Upper lobe of left lung (tissue), 6 donors: ENCODE results near the gene MLIP. TPM values are rescaled to one million over a fixed set of nuclear protein-coding genes. Genes with fewer than 3 reads are reported as not detected.

ENCODE experiments used
- ATAC-seq, 2 donors: fragments of 200-7000 bp; cut with Tn5 transposase; one replicate each; pipeline ENCODE4 v1.9.1; 2022; ENCODE audit warnings: mild to moderate bottlenecking in 2 of 2, moderate library complexity in 2 of 2; ENCODE audit not compliant: low FRiP score in 2 of 2
- DNase-seq, 2 donors: peaks; one replicate each; pipeline ENCODE4 v3.0.0-alpha.2; 2019 to 2020
- H3K27ac ChIP-seq, 4 donors: fragments of 200-600 bp; sonication (generic); one replicate each; pipeline ENCODE4 v1.5.1; 2016 to 2019
- H3K27me3 ChIP-seq, 4 donors: fragments of 200-600 bp; sonication (generic); one replicate each; pipeline ENCODE4 v1.5.1; 2017 to 2019
- H3K36me3 ChIP-seq, 4 donors: fragments of 200-600 bp; sonication (generic); one replicate each; pipeline ENCODE4 v1.5.1; 2016 to 2019
- H3K4me1 ChIP-seq, 4 donors: fragments of 200-600 bp; sonication (generic); one replicate each; pipeline ENCODE4 v1.5.1; 2018 to 2019
- H3K4me3 ChIP-seq, 4 donors: fragments of 200-600 bp; sonication (generic); one replicate each; pipeline ENCODE4 v1.5.1; 2017 to 2019; ENCODE audit warnings: mild to moderate bottlenecking in 2 of 4, moderate library complexity in 1 of 4
- H3K9me3 ChIP-seq, 4 donors: fragments of 200-600 bp; sonication (generic); one replicate each; pipeline ENCODE4 v1.5.1; 2018 to 2019
- CTCF ChIP-seq, 6 experiments: fragments of 450-650 bp in 4 of 6; fragments of 200-600 bp in 2 of 6; sonication (generic) in 2 of 6; IDR thresholded peaks; one replicate each; pipeline ENCODE4 v1.5.1; 2016 to 2019; ENCODE audit warnings: antibody characterized with exemption in 6 of 6
- EP300 ChIP-seq, 4 donors: sonication (generic); formaldehyde crosslinking; IDR thresholded peaks; one replicate each; pipeline ENCODE4 v1.5.1; 2017; ENCODE audit warnings: antibody characterized with exemption in 4 of 4, control low read depth in 2 of 4
- POLR2A ChIP-seq, 4 donors: fragments of 450-650 bp; IDR thresholded peaks; one replicate each; pipeline ENCODE4 v1.5.1; 2016 to 2017; ENCODE audit warnings: antibody characterized with exemption in 4 of 4, mild to moderate bottlenecking in 2 of 4
- POLR2AphosphoS5 ChIP-seq, 2 donors: sonication (generic); formaldehyde crosslinking; IDR thresholded peaks; one replicate each; pipeline ENCODE4 v1.5.1; 2017; ENCODE audit warnings: antibody characterized with exemption in 2 of 2
- WGBS, 2 donors: methylation state at CpG; one replicate each; pipeline ENCODE4 v1.1.5; 2017 to 2018; 5-methylcytosine and 5-hydroxymethylcytosine counted together
- total RNA-seq, 6 donors: library from RNA; depleted of rRNA in 4 of 6; stranded (reverse); fragments of >200 nt in 4 of 6; gene quantifications; one replicate each; pipeline versions ENCODE4 v1.1.0 to v1.2.1, GENCODE V29; 2016 to 2021
- donor health status: DM: no; HTN: no; CAD: no; lungs with moderate emphysema.
- donor health status: DM: no; HTN: yes; CAD: no; lungs with severe emphysema.

MLIP gene
- total RNA-seq, 6 donors from 2014 or later: 0.47 to 1.3 (median 0.77) TPM; not detected in 2

- H3K4me3 ChIP-seq: no peak overlapping the region
Observed at GRCh38 chr6:54254886-54255285, 143.6 kb downstream of the MLIP start.

GRCh38 chr6:54255886-54256285 lies 144.6 kb downstream of the MLIP start:
- Histone ChIP-seq H3K27ac (no peak overlapping the region), H3K4me3 (no peak overlapping the region), H3K27me3 (no peaks in the 10 kb centered on the region), H3K36me3 (no peaks in the 10 kb centered on the region), H3K4me1 (no peaks in the 10 kb centered on the region), H3K9me3 (no peaks in the 10 kb centered on the region)
- ATAC-seq (no peak), DNase-seq (no peak)
- no peak for TF ChIP-seq EP300 (IDR thresholded peaks at IDR 0.05)
- TF ChIP-seq CTCF (IDR thresholded peaks at IDR 0.05): no peak
- TF ChIP-seq POLR2A (IDR thresholded peaks at IDR 0.05): no peak
- no peak for TF ChIP-seq POLR2AphosphoS5 (IDR thresholded peaks at IDR 0.05)

More at GRCh38 chr6:54254886-54255285, 143.6 kb downstream of the MLIP start:
- no peaks in the 10 kb centered on the region for H3K36me3 ChIP-seq
- no peaks in the 10 kb centered on the region for H3K27me3 ChIP-seq
- H3K9me3 ChIP-seq: no peaks in the 10 kb centered on the region
- WGBS, 2 donors: 73 to 85% methylated on average over 2 of the region's 2 CpGs
- no peak for ATAC-seq
- no peak overlapping the region for H3K27ac ChIP-seq
- no peaks in the 10 kb centered on the region for H3K4me1 ChIP-seq
- DNase-seq: no peak
- TF ChIP-seq CTCF (IDR thresholded peaks at IDR 0.05) (no peak), POLR2A (IDR thresholded peaks at IDR 0.05) (no peak), POLR2AphosphoS5 (IDR thresholded peaks at IDR 0.05) (no peak), EP300 (IDR thresholded peaks at IDR 0.05) (no peak)

- H3K4me3 ChIP-seq: no peak overlapping the region
- no peaks in the 10 kb centered on the region for H3K27me3 ChIP-seq
- no peaks in the 10 kb centered on the region for H3K36me3 ChIP-seq
- H3K27ac ChIP-seq: no peak overlapping the region
- ATAC-seq (no peak), DNase-seq (no peak)
- no peaks in the 10 kb centered on the region for H3K4me1 ChIP-seq
- TF ChIP-seq POLR2AphosphoS5 (IDR thresholded peaks at IDR 0.05) (no peak), EP300 (IDR thresholded peaks at IDR 0.05) (no peak), CTCF (IDR thresholded peaks at IDR 0.05) (no peak), POLR2A (IDR thresholded peaks at IDR 0.05) (no peak)
- H3K9me3 ChIP-seq: no peaks in the 10 kb centered on the region
Observed at GRCh38 chr6:54260025-54260424, 148.8 kb downstream of the MLIP start.

GRCh38 chr6:54262499-54262898 lies 151.3 kb downstream of the MLIP start:
- 25 to 50% methylated on average over 1 of the region's 1 CpG for WGBS, 2 donors
- H3K9me3 ChIP-seq: no peaks in the 10 kb centered on the region
- H3K27me3 ChIP-seq: no peaks in the 10 kb centered on the region
- H3K36me3 ChIP-seq: no peaks in the 10 kb centered on the region
- TF ChIP-seq POLR2A (IDR thresholded peaks at IDR 0.05): no peak
- TF ChIP-seq CTCF (IDR thresholded peaks at IDR 0.05): no peak
- no peak for TF ChIP-seq POLR2AphosphoS5 (IDR thresholded peaks at IDR 0.05)
- ATAC-seq (no peak), DNase-seq (no peak)
- no peak overlapping the region for H3K27ac ChIP-seq
- no peaks in the 10 kb centered on the region for H3K4me1 ChIP-seq
- H3K4me3 ChIP-seq: no peak overlapping the region

- H3K4me3 ChIP-seq: no peak overlapping the region
- H3K27me3 ChIP-seq: no peaks in the 10 kb centered on the region
- TF ChIP-seq POLR2A (IDR thresholded peaks at IDR 0.05): no peak
- TF ChIP-seq EP300 (IDR thresholded peaks at IDR 0.05): no peak
- no peak for ATAC-seq
- no peaks in the 10 kb centered on the region for H3K9me3 ChIP-seq
- 62 to 66% methylated on average over 2 of the region's 2 CpGs for WGBS, 2 donors
- H3K27ac ChIP-seq: no peak overlapping the region
- H3K36me3 ChIP-seq: no peaks in the 10 kb centered on the region
- no peaks in the 10 kb centered on the region for H3K4me1 ChIP-seq
- no peak for DNase-seq
Observed at GRCh38 chr6:54262971-54263370, 151.7 kb downstream of the MLIP start.
